ENCODE data around the gene LRRC18. TPM values are rescaled to one million over a fixed set of nuclear protein-coding genes. Genes with fewer than 3 reads are reported as not detected.

Gene LRRC18
- polyA plus RNA-seq, 2 donors, result not detected

- no peaks in the 10 kb centered on the region for H3K36me3 ChIP-seq (ENCODE audit: control insufficient read depth in 2 of 2, insufficient read depth in 2 of 2, low read length in 1 of 2)
- no peaks in the 10 kb centered on the region for H3K9me3 ChIP-seq (ENCODE audit: control insufficient read depth in 2 of 2, insufficient read depth in 1 of 2, low read depth in 1 of 2, low read length in 1 of 2)
- 93% methylated on average over 7 of the region's 7 CpGs for WGBS, 2 donors
- H3K27me3 ChIP-seq (ENCODE audit: control insufficient read depth in 1 of 2, insufficient read depth in 2 of 2, low read length in 2 of 2), result no peaks in the 10 kb centered on the region
- peaks cover 2 to 4% of the 10 kb centered on the region in 2 donors for H3K4me1 ChIP-seq (ENCODE audit: control insufficient read depth in 2 of 2, insufficient read depth in 2 of 2, low read length in 1 of 2)
- no peak overlapping the region for H3K4me3 ChIP-seq (ENCODE audit: low read depth in 1 of 2, low read length in 2 of 2)
- H3K27ac ChIP-seq (ENCODE audit: low read depth in 2 of 2, low read length in 1 of 2), result no peak overlapping the region
Measured at GRCh38 chr10:48902096-48902495, 37.5 kb downstream of the LRRC18 start.

GRCh38 chr10:48901319-48901718 is 38.3 kb downstream of the LRRC18 start:
- Histone ChIP-seq H3K9me3 (ENCODE audit: control insufficient read depth in 2 of 2, insufficient read depth in 1 of 2, low read depth in 1 of 2, low read length in 1 of 2) (no peaks in the 10 kb centered on the region), H3K27me3 (ENCODE audit: control insufficient read depth in 1 of 2, insufficient read depth in 2 of 2, low read length in 2 of 2) (no peaks in the 10 kb centered on the region), H3K36me3 (ENCODE audit: control insufficient read depth in 2 of 2, insufficient read depth in 2 of 2, low read length in 1 of 2) (no peaks in the 10 kb centered on the region), H3K4me1 (ENCODE audit: control insufficient read depth in 2 of 2, insufficient read depth in 2 of 2, low read length in 1 of 2) (peaks cover 3 to 4% of the 10 kb centered on the region in 2 donors), H3K27ac (ENCODE audit: low read depth in 2 of 2, low read length in 1 of 2) (no peak overlapping the region), H3K4me3 (ENCODE audit: low read depth in 1 of 2, low read length in 2 of 2) (no peak overlapping the region)
- 58 to 67% methylated on average over 5 of the region's 5 CpGs for WGBS, 2 donors

GRCh38 chr10:48900371-48900801 is 39.3 kb downstream of the LRRC18 start:
- H3K36me3 ChIP-seq (ENCODE audit: control insufficient read depth in 2 of 2, insufficient read depth in 2 of 2, low read length in 1 of 2), result no peaks in the 10 kb centered on the region
- H3K9me3 ChIP-seq (ENCODE audit: control insufficient read depth in 2 of 2, insufficient read depth in 1 of 2, low read depth in 1 of 2, low read length in 1 of 2), result no peaks in the 10 kb centered on the region
- 75 to 81% methylated on average over 2 of the region's 2 CpGs for WGBS, 2 donors
- peaks cover 0 to 3% of the 10 kb centered on the region in 2 donors for H3K4me1 ChIP-seq (ENCODE audit: control insufficient read depth in 2 of 2, insufficient read depth in 2 of 2, low read length in 1 of 2)
- H3K27ac ChIP-seq (ENCODE audit: low read depth in 2 of 2, low read length in 1 of 2), result no peak overlapping the region
- no peaks in the 10 kb centered on the region for H3K27me3 ChIP-seq (ENCODE audit: control insufficient read depth in 1 of 2, insufficient read depth in 2 of 2, low read length in 2 of 2)
- no peak overlapping the region for H3K4me3 ChIP-seq (ENCODE audit: low read depth in 1 of 2, low read length in 2 of 2)

GRCh38 chr10:48899781-48900180 is 39.9 kb downstream of the LRRC18 start:
- Histone ChIP-seq H3K27me3 (ENCODE audit: control insufficient read depth in 1 of 2, insufficient read depth in 2 of 2, low read length in 2 of 2) (no peaks in the 10 kb centered on the region), H3K27ac (ENCODE audit: low read depth in 2 of 2, low read length in 1 of 2) (no peak overlapping the region), H3K4me3 (ENCODE audit: low read depth in 1 of 2, low read length in 2 of 2) (no peak overlapping the region), H3K36me3 (ENCODE audit: control insufficient read depth in 2 of 2, insufficient read depth in 2 of 2, low read length in 1 of 2) (no peaks in the 10 kb centered on the region), H3K9me3 (ENCODE audit: control insufficient read depth in 2 of 2, insufficient read depth in 1 of 2, low read depth in 1 of 2, low read length in 1 of 2) (no peaks in the 10 kb centered on the region), H3K4me1 (ENCODE audit: control insufficient read depth in 2 of 2, insufficient read depth in 2 of 2, low read length in 1 of 2) (peaks cover 0 to 3% of the 10 kb centered on the region in 2 donors)
- WGBS, 2 donors, result 77 to 81% methylated on average over 8 of the region's 8 CpGs

- H3K4me3 ChIP-seq (ENCODE audit: low read depth in 1 of 2, low read length in 2 of 2), result no peak overlapping the region
- no peaks in the 10 kb centered on the region for H3K27me3 ChIP-seq (ENCODE audit: control insufficient read depth in 1 of 2, insufficient read depth in 2 of 2, low read length in 2 of 2)
- no peak overlapping the region for H3K27ac ChIP-seq (ENCODE audit: low read depth in 2 of 2, low read length in 1 of 2)
- no peaks in the 10 kb centered on the region for H3K9me3 ChIP-seq (ENCODE audit: control insufficient read depth in 2 of 2, insufficient read depth in 1 of 2, low read depth in 1 of 2, low read length in 1 of 2)
- WGBS, 2 donors, result 80 to 93% methylated on average over 1 of the region's 1 CpG
- H3K4me1 ChIP-seq (ENCODE audit: control insufficient read depth in 2 of 2, insufficient read depth in 2 of 2, low read length in 1 of 2), result peaks cover 0 to 3% of the 10 kb centered on the region in 2 donors
- H3K36me3 ChIP-seq (ENCODE audit: control insufficient read depth in 2 of 2, insufficient read depth in 2 of 2, low read length in 1 of 2), result no peaks in the 10 kb centered on the region
Measured at GRCh38 chr10:48898426-48898825, 41.2 kb downstream of the LRRC18 start.

- Histone ChIP-seq H3K27me3 (ENCODE audit: control insufficient read depth in 1 of 2, insufficient read depth in 2 of 2, low read length in 2 of 2) (no peaks in the 10 kb centered on the region), H3K4me1 (ENCODE audit: control insufficient read depth in 2 of 2, insufficient read depth in 2 of 2, low read length in 1 of 2) (peaks cover 0 to 3% of the 10 kb centered on the region in 2 donors), H3K9me3 (ENCODE audit: control insufficient read depth in 2 of 2, insufficient read depth in 1 of 2, low read depth in 1 of 2, low read length in 1 of 2) (no peaks in the 10 kb centered on the region), H3K27ac (ENCODE audit: low read depth in 2 of 2, low read length in 1 of 2) (no peak overlapping the region), H3K36me3 (ENCODE audit: control insufficient read depth in 2 of 2, insufficient read depth in 2 of 2, low read length in 1 of 2) (no peaks in the 10 kb centered on the region), H3K4me3 (ENCODE audit: low read depth in 1 of 2, low read length in 2 of 2) (no peak overlapping the region)
- 94% methylated on average over 10 of the region's 10 CpGs for WGBS, 2 donors
Measured at GRCh38 chr10:48897441-48897790, 42.2 kb downstream of the LRRC18 start.

GRCh38 chr10:48896756-48897440 is 42.7 kb downstream of the LRRC18 start:
- Histone ChIP-seq H3K9me3 (ENCODE audit: control insufficient read depth in 2 of 2, insufficient read depth in 1 of 2, low read depth in 1 of 2, low read length in 1 of 2) (no peaks in the 10 kb centered on the region), H3K4me3 (ENCODE audit: low read depth in 1 of 2, low read length in 2 of 2) (no peak overlapping the region), H3K27ac (ENCODE audit: low read depth in 2 of 2, low read length in 1 of 2) (no peak overlapping the region), H3K4me1 (ENCODE audit: control insufficient read depth in 2 of 2, insufficient read depth in 2 of 2, low read length in 1 of 2) (peaks cover 0 to 3% of the 10 kb centered on the region in 2 donors), H3K36me3 (ENCODE audit: control insufficient read depth in 2 of 2, insufficient read depth in 2 of 2, low read length in 1 of 2) (no peaks in the 10 kb centered on the region), H3K27me3 (ENCODE audit: control insufficient read depth in 1 of 2, insufficient read depth in 2 of 2, low read length in 2 of 2) (no peaks in the 10 kb centered on the region)
- 71 to 79% methylated on average over 13 of the region's 13 CpGs for WGBS, 2 donors

- WGBS, 2 donors, result 65 to 67% methylated on average over 3 of the region's 3 CpGs
- Histone ChIP-seq H3K27ac (ENCODE audit: low read depth in 2 of 2, low read length in 1 of 2) (no peak overlapping the region), H3K4me3 (ENCODE audit: low read depth in 1 of 2, low read length in 2 of 2) (no peak overlapping the region), H3K27me3 (ENCODE audit: control insufficient read depth in 1 of 2, insufficient read depth in 2 of 2, low read length in 2 of 2) (no peaks in the 10 kb centered on the region), H3K36me3 (ENCODE audit: control insufficient read depth in 2 of 2, insufficient read depth in 2 of 2, low read length in 1 of 2) (no peaks in the 10 kb centered on the region), H3K9me3 (ENCODE audit: control insufficient read depth in 2 of 2, insufficient read depth in 1 of 2, low read depth in 1 of 2, low read length in 1 of 2) (no peaks in the 10 kb centered on the region), H3K4me1 (ENCODE audit: control insufficient read depth in 2 of 2, insufficient read depth in 2 of 2, low read length in 1 of 2) (peaks cover 0 to 3% of the 10 kb centered on the region in 2 donors)
Measured at GRCh38 chr10:48895803-48896195, 43.8 kb downstream of the LRRC18 start.

- no peaks in the 10 kb centered on the region for H3K9me3 ChIP-seq (ENCODE audit: control insufficient read depth in 2 of 2, insufficient read depth in 1 of 2, low read depth in 1 of 2, low read length in 1 of 2)
- peak overlapping the region in 1 of 2 donors; percentile 18 for H3K27ac ChIP-seq (ENCODE audit: low read depth in 2 of 2, low read length in 1 of 2)
- H3K36me3 ChIP-seq (ENCODE audit: control insufficient read depth in 2 of 2, insufficient read depth in 2 of 2, low read length in 1 of 2), result no peaks in the 10 kb centered on the region
- H3K4me1 ChIP-seq (ENCODE audit: control insufficient read depth in 2 of 2, insufficient read depth in 2 of 2, low read length in 1 of 2), result peaks cover 0 to 3% of the 10 kb centered on the region in 2 donors
- H3K27me3 ChIP-seq (ENCODE audit: control insufficient read depth in 1 of 2, insufficient read depth in 2 of 2, low read length in 2 of 2), result no peaks in the 10 kb centered on the region
- no peak overlapping the region for H3K4me3 ChIP-seq (ENCODE audit: low read depth in 1 of 2, low read length in 2 of 2)
- 71 to 74% methylated on average over 6 of the region's 6 CpGs for WGBS, 2 donors
Measured at GRCh38 chr10:48894911-48895802, 44.5 kb downstream of the LRRC18 start.

Measured in esophagus (tissue), 2 donors.